Tongue (tissue), 2 donors: Measurements from ENCODE around the gene PTGR3. TPM values are rescaled to one million over a fixed set of nuclear protein-coding genes. Genes with fewer than 3 reads are reported as not detected.

Source experiments
- DNase-seq: peaks from one replicate; pipeline ENCODE4 v3.0.0-alpha.2; 2015
- total RNA-seq: library from RNA; depleted of rRNA; stranded (reverse); fragments of >200 nt; gene quantifications from one replicate; pipeline ENCODE4 v1.2.3, GENCODE V29; 2014

The PTGR3 gene
- 33.7 TPM for total RNA-seq

- peak; percentile 95 for DNase-seq
Measured at GRCh38 chr18:75209129-75209950, at the start of gene PTGR3. PTGR3 (minus strand) TSS chr18:75209139; CDS start chr18:75209058, 81 bp downstream.

- DNase-seq = no peak
Measured at GRCh38 chr18:75257605-75258004, 48.7 kb upstream of the PTGR3 start.

- DNase-seq = no peak
Measured at GRCh38 chr18:75256376-75256775, 47.4 kb upstream of the PTGR3 start.

- DNase-seq = no peak
Measured at GRCh38 chr18:75255094-75255493, 46.2 kb upstream of the PTGR3 start.

GRCh38 chr18:75253784-75254183 lies 44.8 kb upstream of the PTGR3 start:
- no peak for DNase-seq

- DNase-seq = no peak
Measured at GRCh38 chr18:75253043-75253442, 44.1 kb upstream of the PTGR3 start.

GRCh38 chr18:75252136-75252535 lies 43.2 kb upstream of the PTGR3 start:
- DNase-seq = no peak

- no peak for DNase-seq
Measured at GRCh38 chr18:75251466-75251865, 42.5 kb upstream of the PTGR3 start.

GRCh38 chr18:75250471-75250821 lies 41.5 kb upstream of the PTGR3 start:
- no peak for DNase-seq

GRCh38 chr18:75249672-75250470 lies 40.9 kb upstream of the PTGR3 start:
- no peak for DNase-seq

GRCh38 chr18:75249175-75249518 lies 40.2 kb upstream of the PTGR3 start:
- DNase-seq = no peak

GRCh38 chr18:75248426-75249174 lies 39.7 kb upstream of the PTGR3 start:
- DNase-seq = no peak

GRCh38 chr18:75247611-75248421 lies 38.9 kb upstream of the PTGR3 start:
- peak; percentile 64 for DNase-seq

- DNase-seq = no peak
Measured at GRCh38 chr18:75246721-75247610, 38.0 kb upstream of the PTGR3 start.

GRCh38 chr18:75244351-75245313 lies 35.7 kb upstream of the PTGR3 start:
- no peak for DNase-seq

- no peak for DNase-seq
Measured at GRCh38 chr18:75241705-75242104, 32.8 kb upstream of the PTGR3 start.

GRCh38 chr18:75240433-75240832 lies 31.5 kb upstream of the PTGR3 start:
- DNase-seq = no peak

GRCh38 chr18:75238786-75239185 lies 29.8 kb upstream of the PTGR3 start:
- no peak for DNase-seq

- DNase-seq = no peak
Measured at GRCh38 chr18:75238100-75238499, 29.2 kb upstream of the PTGR3 start.

GRCh38 chr18:75235896-75236295 lies 27.0 kb upstream of the PTGR3 start:
- no peak for DNase-seq
